Right forelimb (tissue), 1 donor: ENCODE measurements around the gene SLC43A3.

Experiments
- DNase-seq: peaks from one replicate; pipeline ENCODE4 v3.0.0-alpha.2; 2018

The SLC43A3 gene

GRCh38 chr11:57426439-57426928, 437 bp downstream of the SLC43A3 start:
- DNase-seq: no peak

GRCh38 chr11:57425565-57426438, 1.1 kb downstream of the SLC43A3 start:
- DNase-seq: peak; percentile 80

- DNase-seq: peak; percentile 56
These were observed 1.9 kb downstream of the SLC43A3 start for GRCh38 chr11:57424792-57425564.

GRCh38 chr11:57424137-57424791, 2.7 kb downstream of the SLC43A3 start:
- no peak for DNase-seq

GRCh38 chr11:57422669-57423068, 4.3 kb downstream of the SLC43A3 start:
- no peak for DNase-seq

GRCh38 chr11:57421805-57422204, 5.1 kb downstream of the SLC43A3 start:
- DNase-seq: no peak

- DNase-seq: no peak
These were observed 5.9 kb downstream of the SLC43A3 start for GRCh38 chr11:57421066-57421465.

- no peak for DNase-seq
These were observed 7.8 kb downstream of the SLC43A3 start for GRCh38 chr11:57419146-57419545.

GRCh38 chr11:57418131-57418530, 8.8 kb downstream of the SLC43A3 start:
- DNase-seq: no peak

- DNase-seq: no peak
These were observed 9.9 kb downstream of the SLC43A3 start for GRCh38 chr11:57417056-57417455.

- no peak for DNase-seq
These were observed 10.5 kb downstream of the SLC43A3 start for GRCh38 chr11:57416436-57416835.

- no peak for DNase-seq
These were observed 12.2 kb downstream of the SLC43A3 start for GRCh38 chr11:57414612-57415212.

GRCh38 chr11:57413681-57414080, 13.2 kb downstream of the SLC43A3 start:
- DNase-seq: no peak

GRCh38 chr11:57410287-57410686, 16.6 kb downstream of the SLC43A3 start:
- no peak for DNase-seq

GRCh38 chr11:57409321-57410100, 17.4 kb downstream of the SLC43A3 start:
- DNase-seq: no peak

GRCh38 chr11:57408771-57409170, 18.1 kb downstream of the SLC43A3 start:
- no peak for DNase-seq

GRCh38 chr11:57407941-57408475, 18.9 kb downstream of the SLC43A3 start:
- DNase-seq: no peak

- peak; percentile 49 for DNase-seq
These were observed 19.7 kb downstream of the SLC43A3 start for GRCh38 chr11:57407010-57407920.

- DNase-seq: no peak
These were observed 20.5 kb downstream of the SLC43A3 start for GRCh38 chr11:57406337-57406904.

GRCh38 chr11:57405271-57405860, 21.6 kb downstream of the SLC43A3 start:
- no peak for DNase-seq
